ENCODE measurements around the gene KRT9.
"Not testable (repeated sequence)": the region's sequence is repeated elsewhere in the genome, so short reads cannot be mapped to it uniquely, and the experiment has no call there.

The KRT9 gene

GRCh38 chr17:41580244-41580575, 8.4 kb upstream of the KRT9 start:
- no peak for DNase-seq (ENCODE audit: low spot score)

GRCh38 chr17:41579484-41580243, 7.8 kb upstream of the KRT9 start:
- peak; percentile 84 for DNase-seq (ENCODE audit: low spot score)

GRCh38 chr17:41578971-41579370, 7.1 kb upstream of the KRT9 start:
- DNase-seq (ENCODE audit: low spot score): no peak

GRCh38 chr17:41578538-41578937, 6.7 kb upstream of the KRT9 start:
- DNase-seq (ENCODE audit: low spot score): no peak

GRCh38 chr17:41576740-41577139, 4.9 kb upstream of the KRT9 start:
- not testable (repeated sequence) for DNase-seq (ENCODE audit: low spot score)

- DNase-seq (ENCODE audit: low spot score): no peak
Measured at GRCh38 chr17:41575336-41575735, 3.5 kb upstream of the KRT9 start.

GRCh38 chr17:41567317-41567716, 4.5 kb downstream of the KRT9 start:
- DNase-seq (ENCODE audit: low spot score): no peak

GRCh38 chr17:41565338-41565737, 6.5 kb downstream of the KRT9 start:
- DNase-seq (ENCODE audit: low spot score): no peak

GRCh38 chr17:41563607-41564170, 8.2 kb downstream of the KRT9 start:
- no peak for DNase-seq (ENCODE audit: low spot score)

GRCh38 chr17:41561554-41561953, 10.3 kb downstream of the KRT9 start:
- DNase-seq (ENCODE audit: low spot score): no peak

- DNase-seq (ENCODE audit: low spot score): no peak
Measured at GRCh38 chr17:41559548-41559947, 12.3 kb downstream of the KRT9 start.

- DNase-seq (ENCODE audit: low spot score): no peak
Measured at GRCh38 chr17:41556931-41557330, 14.9 kb downstream of the KRT9 start.

- DNase-seq (ENCODE audit: low spot score): no peak
Measured at GRCh38 chr17:41556306-41556705, 15.6 kb downstream of the KRT9 start.

GRCh38 chr17:41555105-41555887, 16.6 kb downstream of the KRT9 start:
- no peak for DNase-seq (ENCODE audit: low spot score)

- DNase-seq (ENCODE audit: low spot score): no peak
Measured at GRCh38 chr17:41553987-41554680, 17.7 kb downstream of the KRT9 start.

- DNase-seq (ENCODE audit: low spot score): no peak
Measured at GRCh38 chr17:41553176-41553575, 18.7 kb downstream of the KRT9 start.

GRCh38 chr17:41552455-41552854, 19.4 kb downstream of the KRT9 start:
- no peak for DNase-seq (ENCODE audit: low spot score)

GRCh38 chr17:41551365-41551764, 20.5 kb downstream of the KRT9 start:
- no peak for DNase-seq (ENCODE audit: low spot score)

- DNase-seq (ENCODE audit: low spot score): no peak
Measured at GRCh38 chr17:41549596-41550039, 22.2 kb downstream of the KRT9 start.

GRCh38 chr17:41548844-41549595, 22.8 kb downstream of the KRT9 start:
- peak; percentile 82 for DNase-seq (ENCODE audit: low spot score)

Measured in SK-N-DZ (cell line).